GM12878 (cell line): Measurements from ENCODE around the gene PCBP1.

Source experiments
- CEBPB ChIP-seq, 2 experiments: fragments of 150-350 bp in 1 of 2; IDR thresholded peaks; 2 replicates each; pipeline ENCODE4 v1.6.1; 2012 to 2014; ENCODE audit warnings: low read depth in 2 of 2, low read length in 2 of 2, borderline replicate concordance in 1 of 2, inconsistent platforms in 1 of 2
- CREM ChIP-seq: IDR thresholded peaks from 2 replicates; pipeline ENCODE4 v1.6.1; 2014; ENCODE audit warnings: antibody characterized with exemption, low read depth
- EP300 ChIP-seq, 2 experiments: fragments of 150-350 bp in 1 of 2; IDR thresholded peaks; 2 replicates each; pipeline ENCODE4 v1.6.1; 2011 to 2012; ENCODE audit warnings: low read depth in 2 of 2, low read length in 2 of 2, borderline replicate concordance in 1 of 2, improper control_type of control experiment in 1 of 2, inconsistent platforms in 1 of 2; ENCODE audit not compliant: control insufficient read depth in 1 of 2
- EZH2 ChIP-seq: IDR thresholded peaks from 2 replicates; pipeline ENCODE4 v1.6.1; 2012; ENCODE audit warnings: low read depth, mild to moderate bottlenecking, control low read depth, inconsistent platforms, low read length, borderline replicate concordance; ENCODE audit not compliant: control insufficient read depth
- POLR2A ChIP-seq: IDR thresholded peaks from 2 replicates; pipeline ENCODE4 v1.6.1; 2011; ENCODE audit warnings: low read depth, mild to moderate bottlenecking, low read length
- TAF1 ChIP-seq: IDR thresholded peaks from 2 replicates; pipeline ENCODE4 v1.6.1; 2011; ENCODE audit warnings: mild to moderate bottlenecking, low read depth, low read length, borderline replicate concordance
- ZSCAN29 ChIP-seq: fragments of 450-650 bp; IDR thresholded peaks from 2 replicates; pipeline ENCODE4 v1.6.1; 2017; ENCODE audit warnings: mild to moderate bottlenecking, moderate library complexity
- TF ChIP-seq, protein P1 (sequence below), 3 experiments: IDR thresholded peaks in 2 of 3; conservative IDR thresholded peaks in 1 of 3; 2 replicates each; pipeline ENCODE4 v1.5.1; 2011; ENCODE audit warnings: low read depth in 3 of 3, low read length in 3 of 3, mild to moderate bottlenecking in 3 of 3, control low read depth in 2 of 3, moderate library complexity in 2 of 3, inconsistent platforms in 1 of 3, mixed read lengths in 1 of 3; ENCODE audit not compliant: control insufficient read depth in 2 of 3, insufficient read depth in 1 of 3; ENCODE audit errors: extremely low read depth in 1 of 3
- TF ChIP-seq, protein P2 (sequence below): fragments of 450-650 bp; IDR thresholded peaks from 2 replicates; pipeline ENCODE4 v1.6.1; 2017; ENCODE audit warnings: mild to moderate bottlenecking, moderate library complexity
- TF ChIP-seq, protein P3 (sequence below): fragments of 450-650 bp; IDR thresholded peaks from 2 replicates; pipeline ENCODE4 v1.6.1; 2018; ENCODE audit warnings: borderline replicate concordance, mild to moderate bottlenecking; ENCODE audit not compliant: partially characterized antibody

DNA sequence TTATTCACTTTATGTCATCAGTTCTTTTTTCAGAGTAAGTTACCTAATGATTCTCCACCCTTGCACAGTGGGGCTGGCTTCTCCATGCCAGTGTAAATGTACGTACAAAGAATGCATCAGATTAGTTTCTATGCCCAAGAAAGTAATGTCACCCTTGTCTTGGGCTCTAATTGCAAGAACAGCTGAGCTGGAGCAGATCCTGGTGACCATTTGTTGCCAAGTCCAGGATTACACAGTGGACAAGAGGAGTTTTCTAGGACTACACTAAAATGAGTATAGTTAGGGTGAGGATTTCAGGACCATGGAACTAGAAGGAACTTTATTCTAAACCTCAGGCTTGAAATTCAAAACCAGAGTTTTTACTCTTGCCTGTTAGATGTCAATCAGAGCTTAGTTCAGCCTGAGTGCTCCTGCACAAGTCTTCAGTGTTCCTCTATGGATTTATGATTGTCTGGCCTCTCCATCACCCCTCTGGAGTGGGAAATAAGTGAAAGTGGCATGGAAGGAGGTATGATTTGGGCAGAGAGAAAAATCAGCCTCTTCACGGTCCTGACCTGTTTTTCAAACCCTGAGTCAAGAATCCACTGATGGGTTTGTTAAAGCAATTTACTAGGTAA, 29.8 kb downstream of the PCBP1 start:
- no peak for TF ChIP-seq EZH2
- no peak for TF ChIP-seq CEBPB (IDR thresholded peaks at IDR 0.05; ENCODE audit: borderline replicate concordance in 1 of 2, low read depth in 2 of 2, low read length in 2 of 2)
- no peak for TF ChIP-seq CREM
- TF ChIP-seq, protein P1, sequence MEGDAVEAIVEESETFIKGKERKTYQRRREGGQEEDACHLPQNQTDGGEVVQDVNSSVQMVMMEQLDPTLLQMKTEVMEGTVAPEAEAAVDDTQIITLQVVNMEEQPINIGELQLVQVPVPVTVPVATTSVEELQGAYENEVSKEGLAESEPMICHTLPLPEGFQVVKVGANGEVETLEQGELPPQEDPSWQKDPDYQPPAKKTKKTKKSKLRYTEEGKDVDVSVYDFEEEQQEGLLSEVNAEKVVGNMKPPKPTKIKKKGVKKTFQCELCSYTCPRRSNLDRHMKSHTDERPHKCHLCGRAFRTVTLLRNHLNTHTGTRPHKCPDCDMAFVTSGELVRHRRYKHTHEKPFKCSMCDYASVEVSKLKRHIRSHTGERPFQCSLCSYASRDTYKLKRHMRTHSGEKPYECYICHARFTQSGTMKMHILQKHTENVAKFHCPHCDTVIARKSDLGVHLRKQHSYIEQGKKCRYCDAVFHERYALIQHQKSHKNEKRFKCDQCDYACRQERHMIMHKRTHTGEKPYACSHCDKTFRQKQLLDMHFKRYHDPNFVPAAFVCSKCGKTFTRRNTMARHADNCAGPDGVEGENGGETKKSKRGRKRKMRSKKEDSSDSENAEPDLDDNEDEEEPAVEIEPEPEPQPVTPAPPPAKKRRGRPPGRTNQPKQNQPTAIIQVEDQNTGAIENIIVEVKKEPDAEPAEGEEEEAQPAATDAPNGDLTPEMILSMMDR (IDR thresholded peaks at IDR 0.05 in 2 of 3, conservative IDR thresholded peaks at IDR 0.05 in 1 of 3; ENCODE audit: control insufficient read depth in 2 of 3, extremely low read depth in 1 of 3, insufficient read depth in 1 of 3, low read depth in 3 of 3, low read length in 3 of 3), result no peak
- no peak for TF ChIP-seq EP300 (IDR thresholded peaks at IDR 0.05; ENCODE audit: borderline replicate concordance in 1 of 2, control insufficient read depth in 1 of 2, low read depth in 2 of 2, low read length in 2 of 2)
- TF ChIP-seq POLR2A, result no peak
- TF ChIP-seq ZSCAN29, result no peak
- TF ChIP-seq, protein P2, sequence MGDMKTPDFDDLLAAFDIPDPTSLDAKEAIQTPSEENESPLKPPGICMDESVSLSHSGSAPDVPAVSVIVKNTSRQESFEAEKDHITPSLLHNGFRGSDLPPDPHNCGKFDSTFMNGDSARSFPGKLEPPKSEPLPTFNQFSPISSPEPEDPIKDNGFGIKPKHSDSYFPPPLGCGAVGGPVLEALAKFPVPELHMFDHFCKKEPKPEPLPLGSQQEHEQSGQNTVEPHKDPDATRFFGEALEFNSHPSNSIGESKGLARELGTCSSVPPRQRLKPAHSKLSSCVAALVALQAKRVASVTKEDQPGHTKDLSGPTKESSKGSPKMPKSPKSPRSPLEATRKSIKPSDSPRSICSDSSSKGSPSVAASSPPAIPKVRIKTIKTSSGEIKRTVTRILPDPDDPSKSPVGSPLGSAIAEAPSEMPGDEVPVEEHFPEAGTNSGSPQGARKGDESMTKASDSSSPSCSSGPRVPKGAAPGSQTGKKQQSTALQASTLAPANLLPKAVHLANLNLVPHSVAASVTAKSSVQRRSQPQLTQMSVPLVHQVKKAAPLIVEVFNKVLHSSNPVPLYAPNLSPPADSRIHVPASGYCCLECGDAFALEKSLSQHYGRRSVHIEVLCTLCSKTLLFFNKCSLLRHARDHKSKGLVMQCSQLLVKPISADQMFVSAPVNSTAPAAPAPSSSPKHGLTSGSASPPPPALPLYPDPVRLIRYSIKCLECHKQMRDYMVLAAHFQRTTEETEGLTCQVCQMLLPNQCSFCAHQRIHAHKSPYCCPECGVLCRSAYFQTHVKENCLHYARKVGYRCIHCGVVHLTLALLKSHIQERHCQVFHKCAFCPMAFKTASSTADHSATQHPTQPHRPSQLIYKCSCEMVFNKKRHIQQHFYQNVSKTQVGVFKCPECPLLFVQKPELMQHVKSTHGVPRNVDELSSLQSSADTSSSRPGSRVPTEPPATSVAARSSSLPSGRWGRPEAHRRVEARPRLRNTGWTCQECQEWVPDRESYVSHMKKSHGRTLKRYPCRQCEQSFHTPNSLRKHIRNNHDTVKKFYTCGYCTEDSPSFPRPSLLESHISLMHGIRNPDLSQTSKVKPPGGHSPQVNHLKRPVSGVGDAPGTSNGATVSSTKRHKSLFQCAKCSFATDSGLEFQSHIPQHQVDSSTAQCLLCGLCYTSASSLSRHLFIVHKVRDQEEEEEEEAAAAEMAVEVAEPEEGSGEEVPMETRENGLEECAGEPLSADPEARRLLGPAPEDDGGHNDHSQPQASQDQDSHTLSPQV, result no peak
- TF ChIP-seq, protein P3, sequence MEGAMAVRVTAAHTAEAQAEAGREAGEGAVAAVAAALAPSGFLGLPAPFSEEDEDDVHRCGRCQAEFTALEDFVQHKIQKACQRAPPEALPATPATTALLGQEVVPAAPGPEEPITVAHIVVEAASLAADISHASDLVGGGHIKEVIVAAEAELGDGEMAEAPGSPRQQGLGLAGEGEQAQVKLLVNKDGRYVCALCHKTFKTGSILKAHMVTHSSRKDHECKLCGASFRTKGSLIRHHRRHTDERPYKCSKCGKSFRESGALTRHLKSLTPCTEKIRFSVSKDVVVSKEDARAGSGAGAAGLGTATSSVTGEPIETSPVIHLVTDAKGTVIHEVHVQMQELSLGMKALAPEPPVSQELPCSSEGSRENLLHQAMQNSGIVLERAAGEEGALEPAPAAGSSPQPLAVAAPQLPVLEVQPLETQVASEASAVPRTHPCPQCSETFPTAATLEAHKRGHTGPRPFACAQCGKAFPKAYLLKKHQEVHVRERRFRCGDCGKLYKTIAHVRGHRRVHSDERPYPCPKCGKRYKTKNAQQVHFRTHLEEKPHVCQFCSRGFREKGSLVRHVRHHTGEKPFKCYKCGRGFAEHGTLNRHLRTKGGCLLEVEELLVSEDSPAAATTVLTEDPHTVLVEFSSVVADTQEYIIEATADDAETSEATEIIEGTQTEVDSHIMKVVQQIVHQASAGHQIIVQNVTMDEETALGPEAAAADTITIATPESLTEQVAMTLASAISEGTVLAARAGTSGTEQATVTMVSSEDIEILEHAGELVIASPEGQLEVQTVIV, result no peak
- no peak for TF ChIP-seq TAF1
